OCI-LY1 (cell line): ENCODE results near the gene FGF2.

ENCODE experiments used
- EZH2 ChIP-seq: fragments of 200-600 bp; sonication (generic), shearing (Covaris generic); IDR thresholded peaks from 2 replicates; pipeline ENCODE4 v1.8.0; 2017; ENCODE audit warnings: borderline replicate concordance, mixed run types, mild to moderate bottlenecking, antibody characterized with exemption, low read length, moderate library complexity, mixed read lengths
- TF ChIP-seq, protein P1 (sequence below): fragments of 200-600 bp; sonication (generic), shearing (Covaris generic); IDR thresholded peaks from 2 replicates; pipeline ENCODE4 v1.5.1; 2017; ENCODE audit warnings: mild to moderate bottlenecking, antibody characterized with exemption, low read length, moderate library complexity, mixed read lengths

DNA sequence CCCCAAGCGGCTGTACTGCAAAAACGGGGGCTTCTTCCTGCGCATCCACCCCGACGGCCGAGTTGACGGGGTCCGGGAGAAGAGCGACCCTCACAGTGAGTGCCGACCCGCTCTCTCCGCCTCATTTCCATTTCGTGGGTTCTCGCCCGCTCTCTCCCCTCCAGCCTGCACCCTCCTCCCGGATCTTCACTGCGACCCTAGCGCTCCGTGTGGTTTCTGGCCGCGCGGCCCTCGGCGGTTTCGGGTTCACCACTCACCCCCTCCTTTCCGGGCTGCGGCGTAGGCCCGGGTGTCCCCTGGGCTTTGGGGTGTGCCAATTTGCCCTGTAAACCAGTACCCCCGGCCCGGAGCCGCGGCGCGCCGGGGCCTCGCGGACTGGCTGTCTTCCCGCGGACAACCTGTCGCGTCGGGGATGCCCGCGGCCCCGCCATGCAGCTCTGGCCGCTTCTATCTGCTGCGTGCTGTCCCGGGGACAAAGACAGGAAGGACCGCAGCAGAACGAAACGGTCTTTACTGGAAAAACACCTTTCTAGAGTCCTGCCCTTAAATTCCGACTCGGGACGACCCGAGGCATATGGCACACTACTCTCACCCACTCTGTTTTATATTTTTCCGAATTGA lies 737 bp downstream of the FGF2 start:
- TF ChIP-seq EZH2 = no peak
- TF ChIP-seq, protein P1, sequence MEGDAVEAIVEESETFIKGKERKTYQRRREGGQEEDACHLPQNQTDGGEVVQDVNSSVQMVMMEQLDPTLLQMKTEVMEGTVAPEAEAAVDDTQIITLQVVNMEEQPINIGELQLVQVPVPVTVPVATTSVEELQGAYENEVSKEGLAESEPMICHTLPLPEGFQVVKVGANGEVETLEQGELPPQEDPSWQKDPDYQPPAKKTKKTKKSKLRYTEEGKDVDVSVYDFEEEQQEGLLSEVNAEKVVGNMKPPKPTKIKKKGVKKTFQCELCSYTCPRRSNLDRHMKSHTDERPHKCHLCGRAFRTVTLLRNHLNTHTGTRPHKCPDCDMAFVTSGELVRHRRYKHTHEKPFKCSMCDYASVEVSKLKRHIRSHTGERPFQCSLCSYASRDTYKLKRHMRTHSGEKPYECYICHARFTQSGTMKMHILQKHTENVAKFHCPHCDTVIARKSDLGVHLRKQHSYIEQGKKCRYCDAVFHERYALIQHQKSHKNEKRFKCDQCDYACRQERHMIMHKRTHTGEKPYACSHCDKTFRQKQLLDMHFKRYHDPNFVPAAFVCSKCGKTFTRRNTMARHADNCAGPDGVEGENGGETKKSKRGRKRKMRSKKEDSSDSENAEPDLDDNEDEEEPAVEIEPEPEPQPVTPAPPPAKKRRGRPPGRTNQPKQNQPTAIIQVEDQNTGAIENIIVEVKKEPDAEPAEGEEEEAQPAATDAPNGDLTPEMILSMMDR = no peak
